Tibial nerve (tissue), 4 donors: ENCODE measurements around the gene TEX2. TPM values are rescaled to one million over a fixed set of nuclear protein-coding genes. Genes with fewer than 3 reads are reported as not detected.

Experiments
- DNase-seq, 2 donors: peaks; one replicate each; pipeline ENCODE4 v3.0.0-alpha.2; 2019; ENCODE audit warnings: low spot score in 2 of 2
- H3K27ac ChIP-seq, 4 donors: fragments of 200-600 bp; sonication (generic) in 3 of 4; one replicate each; pipeline ENCODE4 v1.5.1; 2017 to 2019; ENCODE audit warnings: mild to moderate bottlenecking in 1 of 4
- H3K27me3 ChIP-seq, 2 donors: fragments of 200-600 bp; sonication (generic) in 1 of 2; one replicate each; pipeline versions ENCODE4 v1.5.1 to v1.6.0; 2017 to 2019
- H3K36me3 ChIP-seq, 3 donors: fragments of 200-600 bp; sonication (generic); one replicate each; pipeline ENCODE4 v1.5.1; 2018 to 2019
- H3K4me1 ChIP-seq, 4 donors: fragments of 200-600 bp; sonication (generic) in 3 of 4; one replicate each; pipeline ENCODE4 v1.5.1; 2017 to 2019
- H3K4me3 ChIP-seq, 4 donors: fragments of 200-600 bp; sonication (generic) in 3 of 4; one replicate each; pipeline ENCODE4 v1.5.1; 2017 to 2019; ENCODE audit warnings: mild to moderate bottlenecking in 1 of 4, moderate library complexity in 1 of 4
- H3K9me3 ChIP-seq, 4 donors: fragments of 200-600 bp; sonication (generic) in 3 of 4; one replicate each; pipeline ENCODE4 v1.5.1; 2017 to 2019
- CTCF ChIP-seq, 5 experiments: fragments of 200-600 bp in 3 of 5; fragments of 450-650 bp in 2 of 5; sonication (generic) in 3 of 5; IDR thresholded peaks; one replicate each; pipeline ENCODE4 v1.5.1; 2016 to 2019; ENCODE audit warnings: antibody characterized with exemption in 5 of 5, mild to moderate bottlenecking in 3 of 5, moderate library complexity in 2 of 5
- EP300 ChIP-seq, 2 donors: sonication (generic); formaldehyde crosslinking; IDR thresholded peaks; one replicate each; pipeline ENCODE4 v1.6.1; 2017; ENCODE audit warnings: antibody characterized with exemption in 2 of 2, mild to moderate bottlenecking in 1 of 2
- POLR2A ChIP-seq, 2 donors: fragments of 450-650 bp; IDR thresholded peaks; one replicate each; pipeline ENCODE4 v1.6.1; 2017; ENCODE audit warnings: antibody characterized with exemption in 2 of 2, mild to moderate bottlenecking in 2 of 2, moderate library complexity in 2 of 2
- WGBS, 2 donors: methylation state at CpG; one replicate each; pipeline ENCODE4 v1.1.5; 2018; 5-methylcytosine and 5-hydroxymethylcytosine counted together
- total RNA-seq, 4 donors: library from RNA; depleted of rRNA; stranded (reverse); fragments of >200 nt; gene quantifications; one replicate each; pipeline ENCODE4 v1.1.0, GENCODE V29; 2016

The TEX2 gene
- total RNA-seq, 4 donors from 2014 or later, result 32.6 to 110 (median 59.7) TPM

- TF ChIP-seq CTCF (IDR thresholded peaks at IDR 0.05) (no peak), POLR2A (IDR thresholded peaks at IDR 0.05) (no peak)
- Histone ChIP-seq H3K4me3 (no peak overlapping the region), H3K4me1 (peaks cover 0 to 38% (median 19%) of the 10 kb centered on the region in 4 donors), H3K36me3 (no peaks in the 10 kb centered on the region), H3K9me3 (no peaks in the 10 kb centered on the region), H3K27ac (peak overlapping the region in 2 of 4 donors; percentile 69 to 78), H3K27me3 (no peaks in the 10 kb centered on the region)
- 63 to 64% methylated on average over 4 of the region's 4 CpGs for WGBS, 2 donors
- DNase-seq, result no peak
These were observed 59.4 kb downstream of the TEX2 start for GRCh38 chr17:64203630-64204029.

GRCh38 chr17:64202683-64203344 lies 60.2 kb downstream of the TEX2 start:
- no peak for DNase-seq
- 39 to 42% methylated on average over 5 of the region's 5 CpGs for WGBS, 2 donors
- Histone ChIP-seq H3K36me3 (no peaks in the 10 kb centered on the region), H3K27me3 (no peaks in the 10 kb centered on the region), H3K9me3 (no peaks in the 10 kb centered on the region), H3K4me3 (no peak overlapping the region), H3K27ac (peak overlapping the region in 2 of 4 donors; percentile 69 to 78), H3K4me1 (peaks cover 0 to 38% (median 19%) of the 10 kb centered on the region in 4 donors)
- TF ChIP-seq POLR2A (IDR thresholded peaks at IDR 0.05) (no peak), CTCF (IDR thresholded peaks at IDR 0.05) (peak in 1 of 5 experiments; percentile 9), EP300 (IDR thresholded peaks at IDR 0.05) (peak in 1 of 2 donors; percentile 49)

GRCh38 chr17:64200080-64201032 lies 62.7 kb downstream of the TEX2 start:
- DNase-seq, result no peak
- Histone ChIP-seq H3K4me3 (no peak overlapping the region), H3K27ac (peak overlapping the region in 1 of 4 donors; percentile 69), H3K9me3 (peaks cover 0 to 7% (median 3%) of the 10 kb centered on the region in 4 donors), H3K27me3 (no peaks in the 10 kb centered on the region), H3K36me3 (no peaks in the 10 kb centered on the region), H3K4me1 (peaks cover 0 to 38% (median 19%) of the 10 kb centered on the region in 4 donors)
- no peak for TF ChIP-seq EP300 (IDR thresholded peaks at IDR 0.05)
- TF ChIP-seq CTCF (IDR thresholded peaks at IDR 0.05), result no peak
- TF ChIP-seq POLR2A (IDR thresholded peaks at IDR 0.05), result no peak
- WGBS, 2 donors, result 78 to 81% methylated on average over 3 of the region's 3 CpGs

GRCh38 chr17:64198331-64199090 lies 64.5 kb downstream of the TEX2 start:
- no peak overlapping the region for H3K27ac ChIP-seq
- H3K9me3 ChIP-seq, result peaks cover 0 to 7% (median 3%) of the 10 kb centered on the region in 4 donors
- H3K27me3 ChIP-seq, result no peaks in the 10 kb centered on the region
- 97% methylated on average over 5 of the region's 5 CpGs for WGBS, 2 donors
- TF ChIP-seq CTCF (IDR thresholded peaks at IDR 0.05) (no peak), POLR2A (IDR thresholded peaks at IDR 0.05) (no peak), EP300 (IDR thresholded peaks at IDR 0.05) (no peak)
- DNase-seq, result no peak
- H3K36me3 ChIP-seq, result peaks cover 0 to 3% (median 0%) of the 10 kb centered on the region in 3 donors
- H3K4me3 ChIP-seq, result no peak overlapping the region
- peaks cover 0 to 31% (median 16%) of the 10 kb centered on the region in 4 donors for H3K4me1 ChIP-seq
